ENCODE data around the gene SLC16A3.
"Not testable (repeated sequence)": the region's sequence is repeated elsewhere in the genome, so short reads cannot be mapped to it uniquely, and the experiment has no call there.

Gene SLC16A3

DNA sequence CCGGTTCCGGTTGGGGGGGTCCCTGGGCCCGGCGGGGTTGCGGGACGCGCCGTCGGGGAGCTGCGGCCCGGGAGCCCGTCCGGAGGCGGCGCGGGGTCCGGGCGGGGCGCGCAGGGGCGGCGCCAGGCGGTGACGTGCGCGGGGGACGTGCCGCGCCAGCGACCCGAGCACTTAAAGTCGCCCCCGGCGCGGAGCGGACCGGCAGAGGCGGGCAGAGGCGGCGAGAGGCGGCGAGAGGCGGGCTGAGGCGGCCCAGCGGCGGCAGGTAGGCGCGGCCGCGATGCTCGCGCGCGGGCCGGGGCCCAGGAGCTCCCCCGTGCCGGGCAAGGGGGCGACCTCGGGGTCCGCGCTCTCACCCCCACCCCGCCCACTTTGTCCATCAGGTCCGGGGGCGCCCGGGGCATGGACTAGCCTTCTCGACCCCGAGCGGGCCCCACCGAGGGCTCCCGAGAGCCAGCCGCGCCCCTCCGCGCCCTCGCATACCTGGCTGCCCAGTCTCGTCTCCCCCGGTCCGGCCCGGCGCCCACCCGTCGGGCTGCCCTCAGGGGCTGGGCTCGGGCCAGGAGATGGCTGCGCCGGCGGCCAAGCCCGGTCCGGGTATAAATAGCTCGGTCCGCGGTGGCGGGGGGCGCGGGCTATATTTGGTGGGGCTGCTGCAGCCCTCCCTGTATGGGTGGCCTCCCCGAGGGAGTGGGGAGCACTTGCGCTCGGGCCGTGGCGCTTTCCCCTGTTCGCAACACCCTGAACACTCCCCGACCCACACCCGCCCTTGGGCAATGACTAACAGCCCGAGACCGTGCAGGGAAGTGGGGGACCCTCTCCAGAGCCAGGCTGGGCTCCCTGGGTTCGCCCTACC, at the start of gene SLC16A3:
TSS of gene SLC16A3 (plus strand) at position 201 of the 856 bp plus-strand sequence. CDS start 6,967 bp downstream, outside the sequence.
- DNase-seq (ENCODE audit: low read depth), result peak; percentile 52

DNA sequence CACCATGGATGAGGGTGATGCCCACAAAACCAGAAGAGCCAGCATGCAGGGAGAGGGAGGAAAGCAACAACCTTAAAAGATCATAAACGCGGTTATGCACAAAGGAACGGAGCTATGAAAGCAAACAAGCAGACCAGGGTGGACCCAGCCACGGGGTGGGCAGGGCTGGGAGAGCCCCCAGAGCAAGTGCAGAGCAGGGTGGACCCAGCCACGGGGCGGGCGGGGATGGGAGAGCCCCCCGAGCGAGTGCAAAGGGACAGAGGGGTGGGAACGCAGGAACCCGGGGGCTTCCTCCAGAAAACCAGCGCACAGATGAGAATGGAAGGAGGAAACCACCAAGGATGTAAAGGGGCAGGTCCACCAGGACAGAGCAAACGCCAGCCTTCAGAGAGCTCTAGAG, 49.4 kb upstream of the SLC16A3 start:
- DNase-seq (ENCODE audit: low read depth), result no peak

DNA sequence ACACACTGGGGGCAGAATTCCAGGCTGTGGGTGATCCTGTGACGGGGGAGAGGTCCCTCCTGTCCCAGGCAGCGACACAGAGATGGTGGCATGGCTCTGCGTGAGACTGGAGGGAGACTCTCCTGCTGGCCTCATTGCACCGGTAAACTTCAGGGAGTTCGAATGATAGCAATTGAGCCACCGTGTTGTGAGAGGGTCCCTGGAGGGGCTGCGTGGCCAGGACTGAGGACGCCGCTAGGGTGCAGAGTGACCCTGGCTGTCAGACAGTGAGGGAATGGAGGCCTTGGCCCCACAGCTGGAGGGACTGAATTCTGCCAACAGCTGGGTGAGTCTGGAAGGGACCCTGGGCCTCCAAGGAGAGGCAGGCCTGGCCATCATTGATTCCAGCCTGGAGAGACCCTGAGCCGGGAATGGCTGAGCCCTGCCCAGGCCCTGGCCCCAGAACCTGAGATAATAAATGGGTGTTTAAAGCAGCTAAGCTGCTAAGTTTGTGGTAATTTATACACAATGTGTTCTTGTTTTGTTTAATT, 48.8 kb upstream of the SLC16A3 start:
- DNase-seq (ENCODE audit: low read depth), result no peak

GRCh38 chr17:82180776-82181528, 47.9 kb upstream of the SLC16A3 start:
- no peak for DNase-seq (ENCODE audit: low read depth)

DNA sequence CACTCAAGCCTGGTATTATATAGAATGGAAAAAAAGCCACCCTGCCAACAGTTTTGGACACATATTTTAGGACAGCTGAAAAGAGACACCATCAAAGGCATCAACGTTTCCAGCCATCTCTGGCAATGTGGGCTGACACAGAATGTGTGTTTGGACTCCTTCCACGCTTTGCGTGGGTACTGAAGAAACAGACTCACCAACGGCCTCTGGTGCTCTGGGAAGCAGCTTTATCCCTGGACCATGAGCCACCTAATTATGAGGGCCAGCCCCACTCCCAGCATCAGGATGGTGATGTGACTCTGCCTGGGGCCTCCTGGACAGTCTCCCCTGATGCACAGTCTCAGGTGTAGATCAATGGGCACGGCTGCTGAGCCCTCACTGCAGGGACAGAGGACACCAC, 44.1 kb upstream of the SLC16A3 start:
- DNase-seq (ENCODE audit: low read depth), result no peak

DNA sequence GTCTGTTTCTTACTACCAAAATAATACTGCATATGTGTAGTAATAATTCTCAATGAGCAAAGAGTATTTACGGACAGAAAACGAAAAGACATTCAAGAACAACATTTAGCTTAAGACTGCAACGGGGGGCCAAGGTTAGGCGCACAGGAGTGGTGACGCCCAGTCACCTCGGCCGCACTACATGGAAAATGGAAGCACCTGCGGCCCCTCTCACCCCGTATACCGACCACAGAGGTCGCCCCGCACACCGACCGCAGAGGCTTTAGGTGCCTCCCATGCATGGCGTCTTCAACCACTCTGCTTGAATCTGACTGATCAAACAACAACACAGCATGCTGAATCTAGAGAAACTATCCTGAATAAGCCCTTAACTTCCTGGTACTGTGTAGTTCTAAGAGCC, 42.6 kb upstream of the SLC16A3 start:
- DNase-seq (ENCODE audit: low read depth), result no peak

DNA sequence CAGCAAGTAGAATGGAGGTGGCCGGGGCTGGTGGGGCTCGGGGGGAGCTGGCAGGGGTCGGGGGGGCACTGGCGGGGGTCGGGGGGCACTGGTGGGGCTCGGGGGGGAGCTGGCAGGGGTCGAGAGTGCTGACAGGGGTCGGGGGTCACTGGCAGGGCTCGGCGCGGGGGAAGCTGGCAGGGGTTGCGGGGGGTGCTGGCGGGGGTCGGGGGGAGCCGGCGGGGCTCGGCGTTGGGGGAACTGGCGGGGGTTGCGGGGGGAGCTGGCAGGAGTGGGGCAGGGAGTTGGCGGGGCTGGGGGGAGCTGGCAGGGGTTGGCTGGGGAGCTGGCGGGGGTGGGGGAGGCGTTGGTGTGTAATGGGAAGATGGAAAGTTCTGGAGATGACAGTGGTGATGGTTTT, 41.3 kb upstream of the SLC16A3 start:
- no peak for DNase-seq (ENCODE audit: low read depth)

DNA sequence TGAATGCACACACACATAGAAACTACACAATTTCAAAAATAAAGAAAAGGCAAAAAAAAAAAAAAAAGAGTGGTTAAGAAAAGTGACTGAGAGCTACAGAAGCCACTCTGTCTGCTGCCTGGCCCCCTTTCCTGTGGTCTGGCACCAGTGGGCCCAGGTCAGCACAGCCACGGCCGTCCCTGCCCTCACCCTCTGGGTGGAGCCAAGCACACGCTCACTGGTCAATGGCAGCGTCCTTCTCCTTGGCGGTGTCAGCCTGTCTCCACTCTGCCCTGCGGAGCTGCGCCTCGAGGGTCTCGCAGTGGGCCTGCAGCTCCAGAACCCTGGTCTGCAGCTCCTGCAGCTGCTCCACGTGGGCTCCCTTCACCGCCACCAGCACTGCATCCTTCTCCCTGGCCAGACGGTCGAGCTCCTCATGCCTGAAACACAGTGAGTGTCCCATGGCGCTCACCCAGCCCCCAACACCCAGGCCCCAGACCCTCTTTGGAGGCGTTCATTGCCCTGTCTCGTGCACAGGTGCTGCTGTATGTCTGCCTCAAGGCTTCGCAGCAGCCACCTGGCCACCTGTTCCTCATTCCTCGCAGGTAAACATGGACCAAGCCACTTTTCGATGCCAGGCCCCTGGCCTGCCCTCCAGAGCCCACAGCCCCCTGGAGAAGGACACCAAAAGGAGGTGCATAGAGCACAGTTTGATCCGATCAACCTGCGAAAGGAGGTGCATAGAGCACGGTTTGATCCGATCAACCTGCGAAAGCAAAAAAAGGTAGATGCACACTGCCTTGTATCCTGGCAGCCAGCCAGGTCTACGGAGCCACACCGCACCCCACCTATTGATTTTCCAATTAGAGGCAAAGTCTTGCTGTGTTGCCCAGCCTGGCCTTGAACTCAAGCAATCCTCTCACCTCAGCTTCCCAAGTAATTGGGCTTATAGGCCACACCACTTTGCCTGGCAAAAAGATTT, 40.6 kb upstream of the SLC16A3 start:
- DNase-seq (ENCODE audit: low read depth), result no peak

GRCh38 chr17:82193050-82193449, 35.8 kb upstream of the SLC16A3 start:
- DNase-seq (ENCODE audit: low read depth), result not testable (repeated sequence)

DNA sequence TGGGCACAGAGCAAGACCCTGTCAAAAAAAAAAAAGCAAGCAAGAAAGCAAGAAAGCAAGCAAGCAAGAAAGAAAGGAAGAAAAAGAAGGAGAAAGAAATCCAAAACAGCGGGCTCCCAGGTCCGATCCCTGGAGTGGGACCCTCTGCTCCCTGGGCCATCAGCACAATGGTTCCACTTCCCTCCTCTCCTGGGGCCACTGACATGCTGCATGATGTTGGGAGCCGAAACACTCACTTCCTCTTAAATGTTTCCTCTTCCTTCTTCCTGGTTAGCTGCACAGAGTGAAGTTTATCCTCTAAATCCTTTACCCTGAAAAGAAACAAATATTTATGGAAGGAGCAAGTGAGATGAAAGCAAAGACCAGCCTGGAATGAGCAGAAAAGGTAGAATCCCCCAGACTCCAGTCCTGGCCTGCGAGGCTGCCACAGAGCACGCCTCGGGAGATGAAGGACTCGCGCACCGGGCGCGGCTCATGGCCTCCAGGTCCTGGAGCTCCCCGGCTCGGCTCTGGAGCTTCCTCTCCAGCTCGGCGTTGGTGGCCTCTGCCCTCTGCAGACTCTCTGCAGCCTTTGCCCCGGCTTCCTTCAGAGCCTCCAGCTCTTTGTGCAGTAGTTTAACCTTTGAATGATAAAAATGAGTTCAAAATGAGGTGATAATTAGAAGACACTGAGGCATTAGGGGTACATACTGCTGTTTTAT, 35.2 kb upstream of the SLC16A3 start:
- no peak for DNase-seq (ENCODE audit: low read depth)

GRCh38 chr17:82194765-82195164, 34.1 kb upstream of the SLC16A3 start:
- no peak for DNase-seq (ENCODE audit: low read depth)

DNA sequence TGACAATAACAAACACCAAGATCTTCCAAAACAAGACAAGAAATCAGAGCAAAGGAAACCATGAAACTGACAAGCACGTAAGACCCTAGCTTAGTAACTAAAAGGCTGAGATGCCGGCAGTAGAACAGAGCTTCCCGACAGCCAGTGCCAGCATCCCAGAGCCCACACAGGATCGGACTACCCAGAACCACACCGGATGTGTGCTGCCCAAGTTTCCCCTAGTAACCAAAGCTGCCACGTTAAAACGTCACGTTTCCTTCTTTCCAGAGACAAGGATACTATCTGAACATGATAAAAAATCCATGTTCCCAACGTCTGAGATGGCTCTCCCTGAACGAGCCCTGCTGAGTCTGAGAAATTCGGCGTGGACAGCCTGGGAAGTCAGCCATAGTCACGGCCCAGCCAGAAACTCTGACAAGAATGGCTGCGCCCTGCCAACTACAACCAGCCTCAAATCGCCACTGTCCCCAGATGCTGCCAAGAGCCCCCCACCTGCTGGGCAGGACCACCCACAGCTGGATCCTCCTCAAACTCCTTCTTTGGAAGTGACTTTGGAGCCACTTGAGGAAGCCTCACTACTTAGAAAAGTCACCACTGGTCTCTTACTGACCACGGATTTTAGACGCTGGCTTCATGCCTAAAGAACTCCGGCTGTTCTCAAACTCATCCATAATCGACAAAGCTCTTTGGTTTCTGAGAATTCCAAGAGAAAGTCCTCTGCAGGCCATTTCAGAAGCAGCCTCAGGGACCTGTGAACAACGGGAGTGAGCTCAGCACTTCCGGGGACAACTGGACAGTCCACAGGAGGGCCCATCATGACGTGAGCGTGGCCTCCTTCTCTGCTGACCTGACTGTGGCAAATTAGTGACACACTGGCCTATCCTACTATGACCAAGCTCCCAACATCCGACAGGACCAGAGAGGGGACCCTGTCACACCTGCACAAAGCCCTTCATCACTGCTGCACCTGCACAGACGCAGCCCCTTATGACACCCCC, 32.9 kb upstream of the SLC16A3 start:
- no peak for DNase-seq (ENCODE audit: low read depth)

- DNase-seq (ENCODE audit: low read depth), result no peak
These were observed 30.8 kb upstream of the SLC16A3 start for GRCh38 chr17:82198092-82198491.

GRCh38 chr17:82199496-82199895, 29.3 kb upstream of the SLC16A3 start:
- no peak for DNase-seq (ENCODE audit: low read depth)

DNA sequence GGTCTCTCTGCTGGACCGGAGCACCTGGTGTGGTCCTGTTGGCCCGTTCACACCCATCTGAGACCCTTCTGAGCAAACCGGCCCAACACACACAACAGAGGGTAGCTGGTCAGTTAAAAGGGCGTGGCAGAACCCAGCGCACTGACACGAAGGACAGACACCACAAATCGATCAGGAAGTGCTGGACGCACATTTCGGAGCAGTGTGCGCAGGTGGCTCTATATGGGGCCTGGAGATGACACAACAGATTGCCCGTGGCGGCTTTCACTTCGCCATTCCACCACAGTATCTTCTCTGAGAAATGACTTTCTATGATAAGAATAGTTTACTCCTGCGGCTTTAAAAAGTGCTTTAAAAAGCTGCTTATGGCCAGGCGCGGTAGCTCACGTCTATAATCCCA, 28.7 kb upstream of the SLC16A3 start:
- DNase-seq (ENCODE audit: low read depth), result no peak

GRCh38 chr17:82200743-82201497, 27.9 kb upstream of the SLC16A3 start:
- DNase-seq (ENCODE audit: low read depth), result no peak

DNA sequence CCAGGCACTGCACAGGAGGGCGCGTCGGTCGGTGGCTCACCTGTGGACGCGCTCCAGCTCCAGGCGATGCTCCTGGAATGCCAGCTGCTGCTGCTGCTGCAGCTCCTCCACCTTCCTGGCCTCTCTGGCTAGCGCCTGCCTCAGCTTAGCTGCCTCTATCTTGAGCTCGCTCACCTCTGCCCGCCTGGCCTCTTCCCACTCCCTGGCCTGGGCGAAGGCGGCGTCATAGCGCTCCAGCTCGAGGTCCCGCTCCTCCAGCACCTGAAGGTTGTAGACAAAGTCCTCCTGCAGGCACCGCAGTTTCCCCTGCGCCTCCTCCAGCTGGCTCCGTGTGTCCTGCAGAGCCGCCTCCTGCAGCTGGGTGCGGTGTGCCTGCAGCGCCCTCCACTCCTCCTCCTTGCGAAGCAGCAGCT, 27.3 kb upstream of the SLC16A3 start:
- DNase-seq (ENCODE audit: low read depth), result no peak

GRCh38 chr17:82202981-82203380, 25.9 kb upstream of the SLC16A3 start:
- DNase-seq (ENCODE audit: low read depth), result no peak

DNA sequence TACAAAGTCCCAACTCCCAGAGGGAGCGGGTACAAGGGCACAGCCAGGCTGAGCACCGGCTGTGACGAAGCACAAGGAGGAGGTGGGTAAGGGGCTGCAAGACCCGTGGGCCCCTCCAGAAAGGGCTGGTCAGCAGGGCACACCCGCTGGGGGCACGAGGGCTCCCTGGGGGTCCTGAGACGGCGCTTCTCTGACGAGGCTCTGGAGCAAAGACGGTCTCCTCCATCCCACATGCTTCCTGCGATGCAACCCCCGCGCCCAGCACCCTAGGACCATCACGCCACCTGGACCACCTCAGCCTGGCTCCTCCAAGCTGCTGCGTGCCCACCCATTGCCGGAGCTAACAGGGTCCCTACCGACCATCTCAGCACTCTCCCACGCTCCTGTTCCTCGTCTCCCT, 24.9 kb upstream of the SLC16A3 start:
- no peak for DNase-seq (ENCODE audit: low read depth)
